Measurements from ENCODE around the gene ARL6IP1. TPM values are rescaled to one million over a fixed set of nuclear protein-coding genes. Genes with fewer than 3 reads are reported as not detected.

ARL6IP1 gene
- total and polyA plus RNA-seq, 2 of the 13 experiments (the other 11 are each of a cell fraction or from before 2014, with no cell fraction given) = 263 to 373 TPM

GRCh38 chr16:18800293-18800692, 1.1 kb downstream of the ARL6IP1 start (continued):
- TF ChIP-seq ZNF512 (CRISPR knock-in tag; IDR thresholded peaks at IDR 0.05) = no peak
- TF ChIP-seq HES4 (CRISPR knock-in tag; IDR thresholded peaks at IDR 0.05; ENCODE audit: borderline replicate concordance) = no peak
- TF ChIP-seq FOXP1 (IDR thresholded peaks at IDR 0.05) = no peak
- TF ChIP-seq FOXP1 (CRISPR knock-in tag; IDR thresholded peaks at IDR 0.05) = no peak
- TF ChIP-seq KAT2B (IDR thresholded peaks at IDR 0.05; ENCODE audit: borderline replicate concordance, low read depth, low read length) = no peak
- no peak for TF ChIP-seq ZNF121 (CRISPR knock-in tag; IDR thresholded peaks at IDR 0.05)
- TF ChIP-seq HNF4G (IDR thresholded peaks at IDR 0.05; ENCODE audit: borderline replicate concordance, low read depth, low read length) = no peak
- no peak for TF ChIP-seq HNF4G (CRISPR knock-in tag; IDR thresholded peaks at IDR 0.05; ENCODE audit: borderline replicate concordance, low read depth)
- peak; percentile 40; the same call in 1 of the 2 replicates for TF ChIP-seq MYPOP (CRISPR knock-in tag; IDR thresholded peaks at IDR 0.05)
- TF ChIP-seq ZFP36L2 (CRISPR knock-in tag; IDR thresholded peaks at IDR 0.05) = no peak
- no peak for TF ChIP-seq ZNF256 (CRISPR knock-in tag; conservative IDR thresholded peaks at IDR 0.05)
- no peak for TF ChIP-seq HBP1 (CRISPR knock-in tag; IDR thresholded peaks at IDR 0.05; ENCODE audit: low read depth)
- no peak for TF ChIP-seq ZNF713 (CRISPR knock-in tag; IDR thresholded peaks at IDR 0.05)
- no peak for TF ChIP-seq SMARCC2 (IDR thresholded peaks at IDR 0.05)
- TF ChIP-seq DNMT3B (CRISPR knock-in tag; conservative IDR thresholded peaks at IDR 0.05) = 0 out of 2 replicates have a peak, but pooled peaks have one; percentile 59
- no peak for TF ChIP-seq RBM39 (IDR thresholded peaks at IDR 0.05; ENCODE audit: low read depth, low read length, poor library complexity, severe bottlenecking)
- TF ChIP-seq MYC (CRISPR knock-in tag; IDR thresholded peaks at IDR 0.05; ENCODE audit: borderline replicate concordance) = no peak
- TF ChIP-seq GATAD2A (CRISPR knock-in tag; IDR thresholded peaks at IDR 0.05) = no peak
- no peak for TF ChIP-seq ZNF484 (CRISPR knock-in tag; IDR thresholded peaks at IDR 0.05; ENCODE audit: borderline replicate concordance, low read depth)
- TF ChIP-seq NRL (CRISPR knock-in tag; IDR thresholded peaks at IDR 0.05; ENCODE audit: borderline replicate concordance) = no peak
- no peak for TF ChIP-seq ZNF280D (CRISPR knock-in tag; IDR thresholded peaks at IDR 0.05)
- TF ChIP-seq ETS1 (CRISPR knock-in tag; IDR thresholded peaks at IDR 0.05) = peak; percentile 20; the same call in 1 of the 2 replicates
- TF ChIP-seq CERS6 (CRISPR knock-in tag; IDR thresholded peaks at IDR 0.05) = no peak
